Panc1 (cell line): ENCODE measurements around the gene STK10. TPM values are rescaled to one million over a fixed set of nuclear protein-coding genes. Genes with fewer than 3 reads are reported as not detected.

Source experiments
- ATAC-seq: fragments of 200-7000 bp; cut with Tn5 transposase; 2 replicates; pipeline ENCODE4 v1.9.1; 2020; ENCODE audit warnings: mild to moderate bottlenecking, moderate library complexity
- BruUV-seq: library from RNA; stranded (reverse); fragments of 400-500 nt; replicated peaks from 2 replicates; lab custom pipeline; 2021; lab: Mats Ljungman, UMichigan
- CTCF ChIA-PET: fragments of 300-600 bp; sonication (Branson Sonifier 250); formaldehyde crosslinking; loops from one replicate; lab custom pipeline; 2022; ENCODE audit warnings: antibody characterized with exemption; lab: Charles Lee
- POLR2A ChIA-PET: fragments of 300-600 bp; sonication (Branson Sonifier 250); formaldehyde crosslinking; loops from one replicate; lab custom pipeline; 2022; ENCODE audit warnings: antibody characterized with exemption; lab: Charles Lee
- DNase-seq: peaks from one replicate; pipeline ENCODE4 v3.0.0-alpha.2; 2010; ENCODE audit warnings: low read depth, low spot score
- H3K27ac ChIP-seq: 2 replicates; pipeline ENCODE4 v1.5.1; 2011; ENCODE audit warnings: mild to moderate bottlenecking, low read length, inconsistent platforms
- H3K27me3 ChIP-seq: fragments of 200-500 bp; sonication (Bioruptor generic); 2 replicates; pipeline ENCODE4 v1.6.0; 2014; ENCODE audit warnings: low read length, inconsistent platforms; ENCODE audit not compliant: control insufficient read depth, insufficient read depth
- H3K36me3 ChIP-seq: fragments of 200-500 bp; sonication (Bioruptor generic); 2 replicates; pipeline ENCODE4 v1.5.1; 2014; ENCODE audit warnings: inconsistent platforms, mild to moderate bottlenecking, low read length, moderate library complexity; ENCODE audit not compliant: control insufficient read depth, insufficient read depth
- H3K4me1 ChIP-seq: 2 replicates; pipeline ENCODE4 v1.5.1; 2011; ENCODE audit warnings: inconsistent platforms, mild to moderate bottlenecking, low read length, moderate library complexity; ENCODE audit not compliant: control insufficient read depth, insufficient read depth
- H3K4me3 ChIP-seq, 2 experiments: 2 replicates each; pipeline ENCODE4 v1.5.1; 2011 to 2012; ENCODE audit warnings: low read depth in 2 of 2, low read length in 2 of 2, mild to moderate bottlenecking in 2 of 2, inconsistent platforms in 1 of 2, moderate library complexity in 1 of 2
- H3K9me3 ChIP-seq: fragments of 200-500 bp; sonication (Bioruptor generic); 2 replicates; pipeline ENCODE4 v1.5.1; 2014; ENCODE audit warnings: low read depth, mild to moderate bottlenecking, inconsistent platforms, low read length, moderate library complexity; ENCODE audit not compliant: control insufficient read depth, insufficient read depth
- CTCF ChIP-seq: fragments of 450-650 bp; IDR thresholded peaks from 2 replicates; pipeline ENCODE4 v1.5.1; 2017; ENCODE audit warnings: mild to moderate bottlenecking
- POLR2AphosphoS5 ChIP-seq: IDR thresholded peaks from 2 replicates; pipeline ENCODE4 v1.6.1; 2012; ENCODE audit warnings: mild to moderate bottlenecking, low read depth, low read length, moderate library complexity
- SIN3A ChIP-seq: IDR thresholded peaks from 2 replicates; pipeline ENCODE4 v1.6.1; 2012; ENCODE audit warnings: low read depth, mild to moderate bottlenecking, low read length, moderate library complexity, borderline replicate concordance; ENCODE audit not compliant: insufficient read depth
- TCF7L2 ChIP-seq: IDR thresholded peaks from 2 replicates; pipeline ENCODE4 v1.6.1; 2011; ENCODE audit warnings: mild to moderate bottlenecking, low read depth, low read length, inconsistent platforms
- in situ Hi-C: cut with HindIII; loops from 2 replicates; pipeline ENCODE4 v1.10.0; 2016; ENCODE audit warnings: low sequenced_read_pairs, low pct_unique_long_range_greater_than_20kb
- intact Hi-C: fragments of 100-400 bp; cut with micrococcal nuclease; formaldehyde crosslinking; loops from one replicate; pipeline ENCODE4 v1.10.0; 2022; ENCODE audit not compliant: unreplicated experiment
- total RNA-seq: library from RNA; stranded (reverse); gene quantifications from one replicate; pipeline ENCODE4 v1.2.1, GENCODE V29; 2021; ENCODE audit not compliant: unreplicated experiment
- TF ChIP-seq, protein P1 (sequence below), 2 experiments: IDR thresholded peaks; 2 replicates each; pipeline ENCODE4 v1.6.1; 2011 to 2012; ENCODE audit warnings: low read depth in 2 of 2, control low read depth in 1 of 2, low read length in 1 of 2, mild to moderate bottlenecking in 1 of 2, moderate library complexity in 1 of 2; ENCODE audit not compliant: insufficient read depth in 1 of 2

The STK10 gene
- total RNA-seq, 1 experiment from 2014 or later: 34.9 TPM

DNA sequence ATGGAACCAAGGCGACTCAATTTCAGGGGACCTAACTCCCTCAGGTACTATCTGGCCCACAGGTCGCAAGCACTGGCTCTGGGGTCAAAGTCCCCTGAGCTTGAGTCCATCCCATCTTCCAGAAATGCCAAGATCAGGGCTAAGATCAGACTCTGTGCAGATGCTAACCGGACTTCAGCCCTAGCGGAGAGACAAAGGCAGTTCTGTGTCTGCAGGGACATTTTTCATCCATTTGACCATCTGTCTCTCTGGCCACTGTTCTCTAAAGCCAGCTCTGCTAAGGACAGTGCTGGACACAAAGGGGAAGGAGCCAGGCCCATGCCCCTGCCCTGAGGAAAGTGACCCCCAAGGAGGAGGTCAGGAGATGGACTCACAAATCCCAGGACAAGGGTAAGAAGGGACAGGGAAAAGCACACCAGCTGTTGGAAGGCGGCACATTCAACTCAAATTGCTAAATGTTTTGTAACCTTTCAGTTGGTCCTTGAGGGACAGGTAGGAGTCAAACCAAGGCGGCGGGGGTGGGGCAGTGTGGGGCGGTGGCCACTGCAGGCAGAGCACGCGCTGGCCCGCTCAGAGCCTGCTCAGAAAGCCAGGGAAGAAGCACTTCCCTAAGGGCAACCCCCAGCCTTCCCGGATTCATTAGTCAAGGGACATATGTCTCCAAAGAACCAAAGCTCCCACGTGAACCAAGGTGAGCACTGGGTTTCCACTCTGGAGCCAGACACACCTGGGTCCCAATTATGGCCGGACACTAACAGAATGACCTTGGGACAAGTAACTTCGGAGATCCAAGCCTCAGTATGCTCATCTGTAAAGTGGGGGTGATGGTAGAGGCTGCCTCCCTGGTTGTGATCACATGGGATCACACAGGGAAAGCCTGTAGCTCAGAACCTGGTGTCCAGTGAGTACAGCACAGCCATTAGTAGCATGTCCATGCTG lies 42.8 kb downstream of the STK10 start:
- POLR2A ChIA-PET: no interaction called here
- Histone ChIP-seq H3K27ac (no peak overlapping the region), H3K27me3 (no peaks in the 10 kb centered on the region), H3K36me3 (no peaks in the 10 kb centered on the region), H3K4me1 (peaks cover 2% of the 10 kb centered on the region; the same call in 1 of the 2 replicates), H3K4me3 (no peak overlapping the region), H3K9me3 (no peaks in the 10 kb centered on the region)
- TF ChIP-seq SIN3A (no peak), POLR2AphosphoS5 (no peak), TCF7L2 (no peak), CTCF (no peak)
- TF ChIP-seq, protein P1, sequence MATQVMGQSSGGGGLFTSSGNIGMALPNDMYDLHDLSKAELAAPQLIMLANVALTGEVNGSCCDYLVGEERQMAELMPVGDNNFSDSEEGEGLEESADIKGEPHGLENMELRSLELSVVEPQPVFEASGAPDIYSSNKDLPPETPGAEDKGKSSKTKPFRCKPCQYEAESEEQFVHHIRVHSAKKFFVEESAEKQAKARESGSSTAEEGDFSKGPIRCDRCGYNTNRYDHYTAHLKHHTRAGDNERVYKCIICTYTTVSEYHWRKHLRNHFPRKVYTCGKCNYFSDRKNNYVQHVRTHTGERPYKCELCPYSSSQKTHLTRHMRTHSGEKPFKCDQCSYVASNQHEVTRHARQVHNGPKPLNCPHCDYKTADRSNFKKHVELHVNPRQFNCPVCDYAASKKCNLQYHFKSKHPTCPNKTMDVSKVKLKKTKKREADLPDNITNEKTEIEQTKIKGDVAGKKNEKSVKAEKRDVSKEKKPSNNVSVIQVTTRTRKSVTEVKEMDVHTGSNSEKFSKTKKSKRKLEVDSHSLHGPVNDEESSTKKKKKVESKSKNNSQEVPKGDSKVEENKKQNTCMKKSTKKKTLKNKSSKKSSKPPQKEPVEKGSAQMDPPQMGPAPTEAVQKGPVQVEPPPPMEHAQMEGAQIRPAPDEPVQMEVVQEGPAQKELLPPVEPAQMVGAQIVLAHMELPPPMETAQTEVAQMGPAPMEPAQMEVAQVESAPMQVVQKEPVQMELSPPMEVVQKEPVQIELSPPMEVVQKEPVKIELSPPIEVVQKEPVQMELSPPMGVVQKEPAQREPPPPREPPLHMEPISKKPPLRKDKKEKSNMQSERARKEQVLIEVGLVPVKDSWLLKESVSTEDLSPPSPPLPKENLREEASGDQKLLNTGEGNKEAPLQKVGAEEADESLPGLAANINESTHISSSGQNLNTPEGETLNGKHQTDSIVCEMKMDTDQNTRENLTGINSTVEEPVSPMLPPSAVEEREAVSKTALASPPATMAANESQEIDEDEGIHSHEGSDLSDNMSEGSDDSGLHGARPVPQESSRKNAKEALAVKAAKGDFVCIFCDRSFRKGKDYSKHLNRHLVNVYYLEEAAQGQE (IDR thresholded peaks at IDR 0.05; ENCODE audit: insufficient read depth in 1 of 2, low read depth in 2 of 2, low read length in 1 of 2): no peak
- in situ Hi-C loops: no loop called here
- intact Hi-C loops: no loop called here
- CTCF ChIA-PET: no interaction called here
- ATAC-seq (no peak), DNase-seq (no peak)
- BruUV-seq: no TSS peak

GRCh38 chr5:172144291-172144815 lies 43.7 kb downstream of the STK10 start:
- ChIA-PET CTCF (interaction anchor here (0.7 kb wide), 1 partner anchor 45 kb away, joined by 3 read pairs; no protein-coding TSS in a partner anchor), POLR2A (no interaction called here)
- no peak overlapping the region for H3K27ac ChIP-seq
- no peaks in the 10 kb centered on the region for H3K27me3 ChIP-seq
- no peak overlapping the region for H3K4me3 ChIP-seq
- no TSS peak for BruUV-seq
- intact Hi-C loops (no loop called here), in situ Hi-C loops (no loop called here)
- H3K36me3 ChIP-seq: no peaks in the 10 kb centered on the region
- no peaks in the 10 kb centered on the region for H3K9me3 ChIP-seq
- ATAC-seq (no peak), DNase-seq (no peak)
- H3K4me1 ChIP-seq: peaks cover 2% of the 10 kb centered on the region; the same call in 1 of the 2 replicates
- TF ChIP-seq, protein P1 (IDR thresholded peaks at IDR 0.05; ENCODE audit: insufficient read depth in 1 of 2, low read depth in 2 of 2, low read length in 1 of 2): no peak
- TF ChIP-seq TCF7L2 (no peak), CTCF (no peak), SIN3A (no peak), POLR2AphosphoS5 (no peak)
